GM18498 (cell line): ENCODE measurements around the gene CT47B1.
"Not testable (repeated sequence)": the region's sequence is repeated elsewhere in the genome, so short reads cannot be mapped to it uniquely, and the experiment has no call there.

Experiments used
- ATAC-seq: cut with Tn5 transposase; IDR thresholded peaks from one replicate; pipeline ENCODE4 v1.9.1; 2021; ENCODE audit warnings: mild to moderate bottlenecking, moderate library complexity; ENCODE audit not compliant: unreplicated experiment

CT47B1 gene

DNA sequence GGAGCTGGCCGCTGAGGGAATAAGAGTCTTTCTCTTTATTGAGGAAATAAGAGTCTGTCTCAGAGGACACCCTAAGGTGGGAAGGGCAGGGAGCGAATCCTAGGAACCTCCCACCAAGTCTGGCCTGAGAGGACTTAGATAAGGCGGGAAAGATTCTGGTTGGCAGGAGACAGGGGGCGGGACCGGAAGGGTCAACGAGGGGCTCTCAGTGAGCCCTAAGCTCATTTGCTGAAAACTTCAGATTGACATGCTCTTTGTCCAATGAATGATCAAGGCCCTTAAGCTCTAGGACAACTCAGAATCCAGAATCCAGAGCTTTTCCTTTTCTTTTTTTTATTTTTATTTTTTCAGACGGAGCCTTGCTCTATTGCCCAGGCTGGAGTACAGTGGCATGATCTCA is at the start of gene CT47B1:
Gene CT47B1 (minus strand): TSS at position 101 of the 400 bp plus-strand sequence. CDS start 196 bp downstream, outside the sequence.
- not testable (repeated sequence) for ATAC-seq

DNA sequence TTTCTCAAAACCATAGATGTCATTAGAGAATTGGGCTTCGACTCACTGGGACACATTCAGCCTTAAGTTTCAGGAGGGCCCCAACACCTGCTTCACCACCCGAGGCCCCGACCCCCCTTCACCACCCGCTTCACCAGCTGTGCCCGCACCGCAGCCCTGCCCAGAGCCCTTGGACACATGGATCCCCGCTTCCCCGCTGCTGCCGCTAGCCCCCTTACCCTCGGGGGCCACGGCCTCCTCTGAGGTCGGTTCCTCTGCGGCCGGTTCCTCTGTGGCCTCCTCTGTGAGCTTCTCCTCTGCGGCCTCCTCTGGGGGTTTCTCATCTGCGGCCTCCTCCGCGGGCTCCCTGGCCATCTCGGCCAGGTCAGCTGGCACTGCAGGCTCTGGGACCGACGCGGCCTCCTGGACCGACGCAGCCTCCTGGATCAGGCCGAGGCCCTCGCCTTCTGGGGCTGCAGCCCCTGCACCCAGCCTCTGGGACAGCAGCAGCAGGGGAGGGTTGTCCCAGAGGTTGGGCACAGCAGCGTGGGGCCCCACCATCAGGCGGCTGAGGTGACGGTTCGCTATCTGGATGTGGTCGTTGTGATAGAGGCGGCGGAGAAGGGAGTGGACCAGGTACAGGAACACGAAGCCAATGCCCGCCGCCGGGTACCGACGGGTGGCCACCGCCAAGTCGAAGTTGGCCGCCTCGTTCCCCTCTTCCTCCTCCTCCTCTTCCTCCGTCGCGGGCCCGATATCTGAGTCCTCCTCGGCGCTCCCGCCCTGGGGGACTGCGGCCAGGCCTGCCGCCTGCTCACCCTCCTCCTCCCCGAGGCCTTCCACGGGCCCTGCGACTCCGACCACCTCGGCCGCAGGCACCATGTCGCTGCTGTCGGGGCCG is 748 bp downstream of the CT47B1 start:
- no peak for ATAC-seq

DNA sequence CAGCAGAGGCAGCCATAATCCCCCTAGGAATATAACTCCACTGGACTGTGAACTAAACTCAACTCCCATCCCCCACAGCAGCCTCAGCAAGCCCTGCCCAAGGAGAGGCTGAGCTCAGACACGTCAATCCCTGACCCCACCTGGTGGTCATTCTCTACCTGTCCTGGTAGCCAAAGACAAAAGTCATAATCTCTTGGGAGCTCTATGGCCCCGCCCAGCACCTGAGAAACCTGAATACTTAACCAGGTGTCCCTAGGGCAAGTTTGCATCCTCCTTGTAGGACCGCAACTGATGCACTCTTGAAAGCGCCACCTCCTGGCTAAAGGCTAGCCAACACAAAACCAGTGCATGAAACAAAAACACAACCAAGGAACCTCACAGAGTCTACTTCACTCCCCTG is 18.4 kb downstream of the CT47B1 start:
- no peak for ATAC-seq

DNA sequence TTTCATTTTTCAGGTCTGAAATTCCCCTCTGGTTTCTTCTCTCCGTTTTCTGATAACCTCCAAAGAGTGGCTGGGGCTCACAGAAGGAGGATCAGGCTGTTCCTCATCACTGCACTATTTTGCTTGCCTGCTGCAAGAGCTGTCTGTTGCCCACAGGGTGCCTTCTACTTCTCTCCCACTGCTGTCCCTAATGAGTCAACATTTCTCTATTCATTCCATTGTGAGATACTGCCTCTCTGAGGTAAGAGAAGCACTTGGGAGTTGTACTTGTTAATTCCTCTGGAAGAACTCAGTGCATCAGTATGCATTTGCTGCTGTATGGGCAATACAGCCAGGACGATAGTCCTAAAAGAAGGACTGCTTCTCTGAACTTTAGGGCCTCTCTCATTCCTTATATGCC is 34.8 kb downstream of the CT47B1 start:
- no peak for ATAC-seq

DNA sequence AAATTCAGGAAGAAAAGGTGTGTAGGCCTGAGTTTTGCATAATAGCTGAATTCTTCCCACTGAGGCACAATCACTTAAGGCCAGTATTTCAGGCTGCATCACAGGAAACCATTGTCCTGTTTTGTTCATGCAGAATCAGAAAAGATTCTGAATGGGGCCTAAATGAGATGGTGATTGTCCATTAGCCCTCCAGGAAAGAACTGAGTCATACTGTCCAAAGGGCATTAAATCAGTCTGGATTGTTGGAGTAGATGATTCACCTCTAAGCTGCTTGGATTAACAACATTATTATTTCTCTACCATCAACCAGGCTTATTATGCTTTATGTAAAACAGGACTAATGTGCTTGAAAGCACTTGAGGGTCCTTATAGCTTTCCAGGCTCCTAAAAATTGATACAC is 36.2 kb downstream of the CT47B1 start:
- ATAC-seq: no peak

DNA sequence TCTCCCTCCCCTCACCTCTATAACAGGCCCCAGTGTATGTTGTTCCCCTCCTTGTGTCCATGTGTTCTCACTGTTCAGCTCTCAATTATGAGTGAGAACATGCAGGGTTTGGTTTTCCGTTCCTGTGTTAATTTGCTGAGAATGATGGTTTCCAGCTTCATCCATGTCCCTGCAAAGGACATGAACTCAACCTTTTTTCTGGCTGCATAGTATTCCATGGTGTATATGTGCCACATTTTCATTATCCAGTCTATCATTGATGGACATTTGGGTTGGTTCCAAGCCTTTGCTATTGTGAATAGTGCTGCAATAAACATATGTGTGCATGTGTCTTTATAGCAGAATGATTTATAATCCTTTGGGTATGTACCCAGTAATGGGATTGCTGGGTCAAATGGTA is 48.5 kb downstream of the CT47B1 start:
- ATAC-seq: not testable (repeated sequence)

DNA sequence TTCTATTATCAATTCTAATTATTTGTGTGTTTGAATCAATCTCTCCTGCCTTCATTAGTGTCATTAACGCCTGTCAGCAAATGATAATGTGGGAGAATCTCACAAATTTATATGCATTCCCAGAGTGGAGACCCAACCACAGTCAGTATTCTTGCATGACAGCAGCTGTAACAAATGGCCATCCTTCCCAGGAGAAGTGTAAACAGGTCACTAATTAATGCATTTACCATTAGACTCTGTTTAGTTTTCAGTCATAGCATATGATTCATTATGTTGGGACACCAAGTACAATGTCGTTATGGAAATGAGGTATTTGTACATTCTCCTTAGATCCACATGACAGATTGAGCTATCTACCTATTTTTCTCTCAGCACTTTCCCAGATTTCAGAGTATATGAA is 50.5 kb downstream of the CT47B1 start:
- no peak for ATAC-seq

DNA sequence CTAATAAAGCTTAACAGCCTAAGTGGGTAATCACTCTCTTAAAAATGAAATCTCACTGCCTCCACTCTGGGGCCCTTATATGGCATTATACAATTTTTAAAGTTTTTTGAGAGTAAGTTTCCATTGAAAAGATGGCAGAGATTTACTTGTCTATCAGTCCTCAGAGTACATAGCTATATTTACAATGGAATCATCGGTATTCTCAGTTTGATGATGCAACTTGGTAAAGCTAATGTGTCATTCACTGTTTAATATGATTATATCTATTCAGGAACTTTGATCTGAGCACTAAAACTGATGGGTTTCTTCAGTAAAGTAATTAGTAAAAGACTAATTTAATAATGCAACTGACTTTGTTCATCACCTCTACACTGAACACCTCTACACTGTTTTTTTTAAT is 51.6 kb downstream of the CT47B1 start:
- ATAC-seq: no peak

DNA sequence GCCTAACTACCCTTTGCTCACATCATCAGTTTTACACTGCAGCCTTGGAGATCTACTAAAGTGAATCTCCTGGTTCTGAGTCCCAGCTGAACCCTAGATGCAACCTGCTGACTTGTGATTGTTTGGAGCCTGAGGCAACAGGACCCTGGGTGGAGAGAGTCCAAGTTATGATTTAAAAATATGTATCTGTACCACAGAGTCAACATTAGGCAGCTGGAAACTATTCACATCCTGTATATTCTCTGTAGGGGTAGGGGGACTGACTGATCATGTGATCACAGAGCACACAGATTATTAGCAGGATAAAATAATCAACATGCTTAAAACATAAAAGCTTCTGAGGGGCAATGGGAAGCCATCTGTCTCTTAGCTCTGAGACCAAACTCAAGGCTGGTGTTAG is 52.1 kb downstream of the CT47B1 start:
- no peak for ATAC-seq
